H1 (cell line): ENCODE measurements around the gene OSBP2. TPM values are rescaled to one million over a fixed set of nuclear protein-coding genes. Genes with fewer than 3 reads are reported as not detected.

Experiments
- CTCF ChIA-PET: fragments of 300-600 bp; sonication (Branson Sonifier 250); formaldehyde crosslinking; loops from one replicate; lab custom pipeline; 2021; ENCODE audit not compliant: partially characterized antibody; lab: Charles Lee
- POLR2A ChIA-PET: fragments of 300-600 bp; sonication (Branson Sonifier 250); formaldehyde crosslinking; loops from one replicate; lab custom pipeline; 2021; ENCODE audit warnings: inconsistent platforms; ENCODE audit not compliant: partially characterized antibody; lab: Charles Lee
- DNase-seq, 2 experiments: peaks; one replicate each; pipeline versions ENCODE4 v3.0.0 to v3.0.0-alpha.2; 2010 to 2022; ENCODE audit warnings: low spot score in 2 of 2, low read depth in 1 of 2, mixed read lengths in 1 of 2
- FAIRE-seq: peaks from 2 replicates; lab custom pipeline; 2011; peaks lifted over from hg19 to GRCh38; lab: Jason Lieb, UNC
- H2AFZ ChIP-seq: 2 replicates; pipeline ENCODE4 v1.8.1; 2012; ENCODE audit warnings: low read length, inconsistent platforms
- H2AK5ac ChIP-seq: 2 replicates; pipeline ENCODE4 v1.6.1; 2013; ENCODE audit warnings: low read depth, low read length
- H2BK120ac ChIP-seq: replicated peaks from 2 replicates; pipeline ENCODE3; 2013; ENCODE audit warnings: low read depth, low read length, inconsistent platforms
- H2BK12ac ChIP-seq: 2 replicates; pipeline ENCODE4 v1.6.1; 2013; ENCODE audit warnings: low read depth, low read length
- H2BK15ac ChIP-seq: 2 replicates; pipeline ENCODE4 v1.6.1; 2013; ENCODE audit warnings: low read length
- H2BK20ac ChIP-seq: 2 replicates; pipeline ENCODE4 v1.6.1; 2013; ENCODE audit warnings: low read length
- H2BK5ac ChIP-seq: 2 replicates; pipeline ENCODE4 v1.6.1; 2013; ENCODE audit warnings: low read depth, low read length
- H3K14ac ChIP-seq: 2 replicates; pipeline ENCODE4 v1.6.1; 2013; ENCODE audit warnings: inconsistent platforms; ENCODE audit not compliant: insufficient read length
- H3K18ac ChIP-seq: 2 replicates; pipeline ENCODE4 v1.6.1; 2013; ENCODE audit warnings: low read length; ENCODE audit errors: extremely low read depth
- H3K23ac ChIP-seq: 2 replicates; pipeline ENCODE4 v1.6.1; 2013; ENCODE audit warnings: inconsistent platforms; ENCODE audit not compliant: insufficient read length
- H3K23me2 ChIP-seq: 2 replicates; pipeline ENCODE4 v1.6.1; 2013; ENCODE audit warnings: low read depth, low read length
- H3K27ac ChIP-seq: 2 replicates; pipeline ENCODE4 v1.6.1; 2011; ENCODE audit warnings: low read depth, low read length, inconsistent platforms
- H3K27me3 ChIP-seq, 4 experiments: replicated peaks in 1 of 4; 1 replicate in 1 of 4; 2 replicates in 3 of 4; pipeline versions ENCODE4 v1.6.1 to v1.8.1; 2011 to 2013; ENCODE audit warnings: low read length in 3 of 4, mild to moderate bottlenecking in 3 of 4, inconsistent platforms in 2 of 4, mixed read lengths in 2 of 4, moderate library complexity in 1 of 4; ENCODE audit not compliant: control insufficient read depth in 3 of 4, insufficient read depth in 3 of 4; ENCODE audit errors: extremely low read depth in 1 of 4
- H3K36me3 ChIP-seq, 4 experiments: 2 replicates each; pipeline versions ENCODE4 v1.6.1 to v1.8.1; 2011 to 2013; ENCODE audit warnings: mild to moderate bottlenecking in 4 of 4, low read length in 3 of 4, moderate library complexity in 2 of 4, control low read depth in 1 of 4, inconsistent platforms in 1 of 4; ENCODE audit not compliant: insufficient read depth in 4 of 4, control insufficient read depth in 2 of 4
- H3K4ac ChIP-seq: replicated peaks from 2 replicates; pipeline ENCODE3; 2013; ENCODE audit warnings: low read length, low read depth, mixed read lengths, inconsistent platforms; ENCODE audit not compliant: insufficient read length
- H3K4me1 ChIP-seq, 4 experiments: replicated peaks in 1 of 4; 1 replicate in 1 of 4; 2 replicates in 3 of 4; pipeline versions ENCODE4 v1.6.1 to v1.8.1; 2011 to 2013; ENCODE audit warnings: low read length in 3 of 4, inconsistent platforms in 2 of 4, mixed read lengths in 1 of 4; ENCODE audit not compliant: insufficient read depth in 4 of 4, control insufficient read depth in 3 of 4
- H3K4me2 ChIP-seq, 2 experiments: 2 replicates each; pipeline versions ENCODE4 v1.6.1 to v1.8.1; 2011 to 2013; ENCODE audit warnings: low read depth in 2 of 2, low read length in 2 of 2, control low read depth in 1 of 2, inconsistent platforms in 1 of 2, mild to moderate bottlenecking in 1 of 2; ENCODE audit not compliant: insufficient read depth in 1 of 2
- H3K4me3 ChIP-seq, 4 experiments: fragments of 200-600, 300-600 bp in 1 of 4; sonication (generic), shearing (Covaris generic), sonication (Bioruptor Twin) in 1 of 4; 2 replicates each; pipeline versions ENCODE4 v1.5.1 to v1.8.1; 2011 to 2016; ENCODE audit warnings: low read length in 4 of 4, low read depth in 3 of 4, control low read depth in 2 of 4, inconsistent platforms in 2 of 4, mild to moderate bottlenecking in 2 of 4, mixed read lengths in 1 of 4, moderate library complexity in 1 of 4; ENCODE audit not compliant: insufficient read depth in 2 of 4; ENCODE audit errors: extremely low read depth in 1 of 4
- H3K56ac ChIP-seq: replicated peaks from 2 replicates; pipeline ENCODE3; 2013; ENCODE audit warnings: low read depth, mild to moderate bottlenecking, mixed read lengths, low read length, inconsistent platforms; ENCODE audit not compliant: insufficient read length
- H3K79me1 ChIP-seq: 2 replicates; pipeline ENCODE4 v1.6.1; 2013; ENCODE audit warnings: low read depth, low read length, control low read depth
- H3K79me2 ChIP-seq, 2 experiments: 2 replicates each; pipeline versions ENCODE4 v1.6.1 to v1.8.1; 2012 to 2013; ENCODE audit warnings: low read length in 2 of 2, mild to moderate bottlenecking in 2 of 2, inconsistent platforms in 1 of 2; ENCODE audit not compliant: insufficient read depth in 2 of 2, control insufficient read depth in 1 of 2
- H3K9ac ChIP-seq, 4 experiments: replicated peaks in 1 of 4; 1 replicate in 1 of 4; 2 replicates in 3 of 4; pipeline versions ENCODE4 v1.6.1 to v1.8.1; 2011 to 2013; ENCODE audit warnings: low read depth in 3 of 4, low read length in 3 of 4, control low read depth in 2 of 4, mild to moderate bottlenecking in 2 of 4, moderate library complexity in 2 of 4, inconsistent platforms in 1 of 4; ENCODE audit errors: extremely low read depth in 1 of 4
- H3K9me3 ChIP-seq, 2 experiments: 2 replicates each; pipeline versions ENCODE4 v1.6.1 to v1.8.1; 2012 to 2013; ENCODE audit warnings: mild to moderate bottlenecking in 2 of 2, moderate library complexity in 2 of 2, control low read depth in 1 of 2, inconsistent platforms in 1 of 2, low read depth in 1 of 2, low read length in 1 of 2, mixed read lengths in 1 of 2; ENCODE audit not compliant: insufficient read depth in 2 of 2
- H4K20me1 ChIP-seq, 2 experiments: replicated peaks in 1 of 2; 2 replicates each; pipeline versions ENCODE3 to v1.8.1; 2011 to 2013; ENCODE audit warnings: inconsistent platforms in 2 of 2, low read length in 2 of 2, mild to moderate bottlenecking in 1 of 2; ENCODE audit not compliant: insufficient read depth in 2 of 2, control insufficient read depth in 1 of 2
- H4K5ac ChIP-seq: 2 replicates; pipeline ENCODE4 v1.6.1; 2013; ENCODE audit warnings: low read length, low read depth, mixed read lengths, inconsistent platforms; ENCODE audit not compliant: insufficient read length
- H4K8ac ChIP-seq: 2 replicates; pipeline ENCODE4 v1.8.0; 2013; ENCODE audit warnings: mild to moderate bottlenecking, moderate library complexity, low read length, inconsistent platforms; ENCODE audit not compliant: insufficient read depth; ENCODE audit errors: extremely low read depth
- H4K91ac ChIP-seq: replicated peaks from 2 replicates; pipeline ENCODE3; 2013; ENCODE audit warnings: low read length, mixed read lengths, inconsistent platforms; ENCODE audit not compliant: insufficient read length
- ATF2 ChIP-seq: IDR thresholded peaks from 2 replicates; pipeline ENCODE4 v1.6.1; 2012; ENCODE audit warnings: low read length, inconsistent platforms
- HDAC2 ChIP-seq, 2 experiments: fragments of 300-600 bp in 1 of 2; sonication (generic) in 1 of 2; IDR thresholded peaks; 2 replicates each; pipeline ENCODE4 v1.6.1; 2011 to 2012; ENCODE audit warnings: low read depth in 2 of 2, low read length in 2 of 2, mild to moderate bottlenecking in 2 of 2, moderate library complexity in 2 of 2, borderline replicate concordance in 1 of 2, inconsistent platforms in 1 of 2
- KDM4A ChIP-seq: IDR thresholded peaks from one replicate; pipeline ENCODE4 v1.7.1; 2012; ENCODE audit warnings: low read depth, mild to moderate bottlenecking, moderate library complexity, low read length, inconsistent platforms; ENCODE audit not compliant: severe bottlenecking
- SP4 ChIP-seq: IDR thresholded peaks from 2 replicates; pipeline ENCODE4 v1.6.1; 2012; ENCODE audit warnings: low read length, inconsistent platforms
- USF2 ChIP-seq: IDR thresholded peaks from 2 replicates; pipeline ENCODE4 v1.6.1; 2011; ENCODE audit warnings: low read length, improper control_type of control experiment
- WGBS, 2 experiments: shearing (Covaris generic) in 1 of 2; methylation state at CpG; one replicate each; pipeline versions ENCODE4 v1.1.6 to v1.1.7; 2013 to 2015; ENCODE audit warnings: low lambda C conversion rate in 2 of 2, mixed read lengths in 2 of 2, inconsistent platforms in 1 of 2, low coverage in 1 of 2, missing lambda C conversion rate in 1 of 2; ENCODE audit not compliant: insufficient replicate concordance in 2 of 2, insufficient coverage in 1 of 2, insufficient read length in 1 of 2; ENCODE audit errors: extremely low coverage in 1 of 2, missing lambda C conversion rate in 1 of 2; 5-methylcytosine and 5-hydroxymethylcytosine counted together
- polyA plus RNA-seq, 7 experiments: library from polyadenylated mRNA; depleted of rRNA in 3 of 7; stranded (reverse) in 5 of 7; unstranded in 2 of 7; fragments of >200 nt in 5 of 7; fragments of 200-250 nt in 2 of 7; gene quantifications; 1 replicate in 5 of 7; 2 replicates in 1 of 7; 4 replicates in 1 of 7; pipeline versions ENCODE4 v1.2.1 to v1.2.3, GENCODE V29; 2011 to 2013; ENCODE audit warnings: missing spikeins in 2 of 7, mixed read lengths in 2 of 7
- total RNA-seq: library from RNA; stranded (reverse); fragmentation: NEBNext Ultra II Directional; extraction: Animal tissue kit (Norgen Biotek cat#: 25700); gene quantifications from 2 replicates; pipeline ENCODE4 v1.2.1, GENCODE V29; 2021

Gene OSBP2
- total and polyA plus RNA-seq, 2 of the 8 experiments (the other 6 are each of a cell fraction or from before 2014, with no cell fraction given), result 3.4 to 3.7 TPM

- Histone ChIP-seq H3K23me2 (no peaks in the 10 kb centered on the region), H3K27me3 (peaks cover 0 to 1% (median 0%) of the 10 kb centered on the region in 4 experiments; a peak in 1 of 7 replicates), H2BK5ac (no peak overlapping the region), H4K5ac (no peak overlapping the region), H3K27ac (no peak overlapping the region), H3K9ac (no peak overlapping the region), H4K8ac (no peak overlapping the region), H2AFZ (no peak overlapping the region), H2BK12ac (no peak overlapping the region), H3K4me3 (no peak overlapping the region), H3K79me2 (no peaks in the 10 kb centered on the region), H3K18ac (no peak overlapping the region), H3K79me1 (no peaks in the 10 kb centered on the region)
- POLR2A ChIA-PET, result interaction anchor here (0.6 kb wide), 1 partner anchor 264 kb away, joined by 4 read pairs; no protein-coding TSS in a partner anchor
- no peak for FAIRE-seq
- WGBS, 2 experiments, result 83% methylated on average over 4 of the region's 4 CpGs; no CpG with 5 or more reads in 1 of the 2 experiments
- CTCF ChIA-PET, result interaction anchor here (0.9 to 1.0 kb wide), 2 partner anchors 96 to 131 kb away, joined by 3 read pairs; no protein-coding TSS in a partner anchor
- no peak for TF ChIP-seq KDM4A
- TF ChIP-seq SP4, result no peak
- no peak for TF ChIP-seq HDAC2 (IDR thresholded peaks at IDR 0.05; ENCODE audit: borderline replicate concordance in 1 of 2, low read depth in 2 of 2, low read length in 2 of 2)
- TF ChIP-seq ATF2, result no peak
- TF ChIP-seq USF2, result no peak
- TF ChIP-seq, all 59 proteins: peak for 0
- no peak overlapping the region for H2AK5ac ChIP-seq
- no peak for DNase-seq
- H2BK15ac ChIP-seq, result no peak overlapping the region
- no peak overlapping the region for H3K23ac ChIP-seq
- H4K20me1 ChIP-seq, result no peaks in the 10 kb centered on the region
- no peak overlapping the region for H3K14ac ChIP-seq
- no peak overlapping the region for H2BK20ac ChIP-seq
- no peaks in the 10 kb centered on the region for H3K4me1 ChIP-seq
- no peak overlapping the region for H3K56ac ChIP-seq
- H3K4me2 ChIP-seq, result no peak overlapping the region
- H4K91ac ChIP-seq, result no peak overlapping the region
- no peaks in the 10 kb centered on the region for H3K9me3 ChIP-seq
- H3K4ac ChIP-seq, result no peak overlapping the region
- no peak overlapping the region for H2BK120ac ChIP-seq
- no peaks in the 10 kb centered on the region for H3K36me3 ChIP-seq
Observed at GRCh38 chr22:30792456-30792855, 97.8 kb downstream of the OSBP2 start.
